Measurements from ENCODE around the gene DEPDC5. TPM values are rescaled to one million over a fixed set of nuclear protein-coding genes. Genes with fewer than 3 reads are reported as not detected.
"Not testable (repeated sequence)": the region's sequence is repeated elsewhere in the genome, so short reads cannot be mapped to it uniquely, and the experiment has no call there.

DEPDC5 gene
- total and polyA plus RNA-seq, 2 donors: 9.3 to 33.1 TPM

- H3K36me3 ChIP-seq (ENCODE audit: insufficient read depth): peaks cover 3% of the 10 kb centered on the region
- H3K4me1 ChIP-seq (ENCODE audit: insufficient read depth): no peaks in the 10 kb centered on the region
- DNase-seq (ENCODE audit: extremely low spot score): no peak
- no peak overlapping the region for H3K4me3 ChIP-seq (ENCODE audit: low read depth, low read length)
- H3K27ac ChIP-seq (ENCODE audit: low read depth): no peak overlapping the region
- 85% methylated on average over 6 of the region's 6 CpGs for WGBS
Measured at GRCh38 chr22:31812977-31813605, 59.3 kb downstream of the DEPDC5 start.

- not testable (repeated sequence) for DNase-seq (ENCODE audit: extremely low spot score); H3K27ac ChIP-seq (ENCODE audit: low read depth); H3K4me1 ChIP-seq (ENCODE audit: insufficient read depth); H3K36me3 ChIP-seq (ENCODE audit: insufficient read depth); H3K4me3 ChIP-seq (ENCODE audit: low read depth, low read length)
- 95% methylated on average over 7 of the region's 7 CpGs for WGBS
Measured at GRCh38 chr22:31813898-31814297, 60.1 kb downstream of the DEPDC5 start.

GRCh38 chr22:31814942-31815341, 61.1 kb downstream of the DEPDC5 start:
- DNase-seq (ENCODE audit: extremely low spot score): no peak
- 96% methylated on average over 7 of the region's 7 CpGs for WGBS
- Histone ChIP-seq H3K27ac (ENCODE audit: low read depth) (no peak overlapping the region), H3K4me3 (ENCODE audit: low read depth, low read length) (no peak overlapping the region), H3K36me3 (ENCODE audit: insufficient read depth) (peaks cover 3% of the 10 kb centered on the region), H3K4me1 (ENCODE audit: insufficient read depth) (no peaks in the 10 kb centered on the region)

GRCh38 chr22:31815383-31815814, 61.6 kb downstream of the DEPDC5 start:
- WGBS: 97% methylated on average over 4 of the region's 4 CpGs
- not testable (repeated sequence) for H3K27ac ChIP-seq (ENCODE audit: low read depth); H3K36me3 ChIP-seq (ENCODE audit: insufficient read depth); DNase-seq (ENCODE audit: extremely low spot score); H3K4me1 ChIP-seq (ENCODE audit: insufficient read depth); H3K4me3 ChIP-seq (ENCODE audit: low read depth, low read length)

DNA sequence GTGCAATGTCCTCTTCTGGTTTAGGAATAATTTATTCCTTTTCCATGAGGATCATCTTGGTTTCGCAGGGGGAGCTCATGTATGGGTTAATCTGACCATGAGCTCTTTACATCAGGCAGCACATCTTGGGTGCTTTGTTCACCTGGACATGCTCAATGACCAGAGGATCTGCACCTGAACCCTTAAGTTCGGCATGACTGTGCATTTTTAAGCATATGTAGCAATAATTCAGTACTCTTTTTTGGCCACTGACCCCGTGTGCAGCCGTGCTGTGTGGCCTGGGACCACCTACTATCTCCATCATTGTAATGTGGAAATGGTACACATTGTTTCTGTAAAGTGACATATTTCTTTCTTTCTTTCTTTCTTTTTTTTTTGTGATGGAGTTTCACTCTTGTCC, 62.9 kb downstream of the DEPDC5 start:
- no peaks in the 10 kb centered on the region for H3K4me1 ChIP-seq (ENCODE audit: insufficient read depth)
- no peak overlapping the region for H3K27ac ChIP-seq (ENCODE audit: low read depth)
- no peak for DNase-seq (ENCODE audit: extremely low spot score)
- 94% methylated on average over 4 of the region's 4 CpGs for WGBS
- peaks cover 3% of the 10 kb centered on the region for H3K36me3 ChIP-seq (ENCODE audit: insufficient read depth)
- H3K4me3 ChIP-seq (ENCODE audit: low read depth, low read length): no peak overlapping the region

DNA sequence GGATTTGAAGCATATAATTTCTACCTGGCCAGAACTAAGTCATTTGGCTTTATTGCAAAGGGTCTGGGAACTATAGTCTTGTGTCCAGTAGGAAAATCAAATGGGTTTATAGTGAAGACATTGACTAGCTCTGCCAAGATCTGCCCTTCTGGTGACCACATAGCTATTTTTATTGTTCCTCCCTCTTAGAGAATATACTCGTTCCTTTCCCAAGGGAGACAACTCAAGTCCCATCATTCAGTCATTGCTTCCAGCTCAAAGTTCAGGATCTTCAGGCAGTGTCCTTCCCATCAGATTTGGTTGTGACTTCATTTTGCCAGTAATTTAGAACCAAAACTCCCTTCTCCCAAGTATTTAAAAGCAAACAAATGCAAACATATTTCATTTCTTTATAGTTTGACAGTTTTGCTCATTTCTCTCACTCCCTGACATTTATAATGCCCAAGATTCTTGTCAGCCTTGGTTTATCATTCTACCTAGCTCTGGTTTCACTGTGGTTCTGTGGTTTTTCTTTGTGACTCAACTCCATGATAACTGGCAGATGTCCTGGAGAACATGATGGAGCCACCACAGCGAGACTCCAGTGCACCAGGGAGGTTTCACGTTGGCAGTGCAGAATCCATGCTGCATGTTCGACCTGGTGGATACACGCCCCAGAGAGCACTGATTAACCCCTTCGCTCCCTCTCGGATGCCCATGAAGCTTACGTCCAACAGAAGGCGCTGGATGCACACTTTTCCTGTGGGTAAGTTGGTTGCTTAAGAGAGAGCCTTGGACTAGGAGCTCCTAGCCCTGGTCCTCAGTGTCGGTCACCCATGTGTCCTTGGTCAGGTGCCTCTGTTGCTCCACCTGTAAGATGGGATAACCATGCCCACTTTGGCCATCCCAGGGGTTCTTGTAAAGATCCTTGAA, 64.9 kb downstream of the DEPDC5 start:
- Histone ChIP-seq H3K4me1 (ENCODE audit: insufficient read depth) (no peaks in the 10 kb centered on the region), H3K36me3 (ENCODE audit: insufficient read depth) (peaks cover 3% of the 10 kb centered on the region), H3K4me3 (ENCODE audit: low read depth, low read length) (no peak overlapping the region), H3K27ac (ENCODE audit: low read depth) (no peak overlapping the region)
- 79% methylated on average over 10 of the region's 10 CpGs for WGBS
- DNase-seq (ENCODE audit: extremely low spot score): no peak

- Histone ChIP-seq H3K4me1 (ENCODE audit: insufficient read depth) (no peaks in the 10 kb centered on the region), H3K36me3 (ENCODE audit: insufficient read depth) (peaks cover 2% of the 10 kb centered on the region), H3K4me3 (ENCODE audit: low read depth, low read length) (no peak overlapping the region), H3K27ac (ENCODE audit: low read depth) (no peak overlapping the region)
- 85% methylated on average over 3 of the region's 3 CpGs for WGBS
- DNase-seq (ENCODE audit: extremely low spot score): no peak
Measured at GRCh38 chr22:31820655-31821054, 66.8 kb downstream of the DEPDC5 start.

GRCh38 chr22:31821572-31821971, 67.8 kb downstream of the DEPDC5 start:
- no peak for DNase-seq (ENCODE audit: extremely low spot score)
- Histone ChIP-seq H3K36me3 (ENCODE audit: insufficient read depth) (peaks cover 2% of the 10 kb centered on the region), H3K4me1 (ENCODE audit: insufficient read depth) (no peaks in the 10 kb centered on the region), H3K27ac (ENCODE audit: low read depth) (no peak overlapping the region), H3K4me3 (ENCODE audit: low read depth, low read length) (no peak overlapping the region)
- WGBS: 76% methylated on average over 1 of the region's 1 CpG

DNA sequence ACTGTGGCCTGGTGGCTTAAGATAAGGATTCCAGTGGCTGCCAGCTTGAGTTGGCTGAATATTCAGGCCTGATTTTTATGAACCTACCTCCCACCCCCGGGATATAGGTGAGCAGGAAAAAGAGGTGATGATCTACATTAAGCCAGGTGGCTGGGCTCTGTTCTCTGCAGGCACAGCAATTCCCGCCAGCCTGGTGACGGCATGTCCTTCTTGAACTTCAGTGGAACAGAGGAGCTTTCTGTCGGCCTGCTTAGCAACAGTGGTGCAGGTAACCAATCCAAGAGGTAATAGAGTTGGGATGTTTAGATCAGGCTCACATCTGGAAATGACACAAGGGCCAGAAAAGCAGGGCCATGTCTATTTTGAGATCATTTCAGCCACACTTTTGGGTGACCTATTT, 68.7 kb downstream of the DEPDC5 start:
- H3K27ac ChIP-seq (ENCODE audit: low read depth): no peak overlapping the region
- no peaks in the 10 kb centered on the region for H3K4me1 ChIP-seq (ENCODE audit: insufficient read depth)
- no peak for DNase-seq (ENCODE audit: extremely low spot score)
- WGBS: 95% methylated on average over 4 of the region's 4 CpGs
- H3K36me3 ChIP-seq (ENCODE audit: insufficient read depth): no peaks in the 10 kb centered on the region
- H3K4me3 ChIP-seq (ENCODE audit: low read depth, low read length): no peak overlapping the region

DNA sequence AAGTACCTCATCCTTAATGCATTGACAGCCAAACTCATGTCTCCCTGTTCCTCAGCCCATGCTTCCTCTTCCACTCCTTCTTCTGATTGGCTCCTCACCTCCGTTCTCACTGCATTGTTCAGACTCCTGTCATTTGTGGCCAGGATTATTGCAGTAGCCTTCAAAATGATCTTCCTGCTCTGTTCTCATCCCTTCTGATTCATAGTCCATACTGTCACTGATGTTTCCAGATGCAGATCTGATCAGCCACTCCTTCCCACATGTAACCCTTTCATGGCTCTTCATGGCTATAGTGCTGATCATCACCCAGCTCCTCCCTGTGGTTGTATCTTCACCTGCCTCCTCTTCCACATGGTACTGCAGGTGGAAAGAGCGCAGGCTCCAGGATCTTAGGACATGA, 71.7 kb downstream of the DEPDC5 start:
- Histone ChIP-seq H3K4me3 (ENCODE audit: low read depth, low read length) (no peak overlapping the region), H3K36me3 (ENCODE audit: insufficient read depth) (no peaks in the 10 kb centered on the region), H3K27ac (ENCODE audit: low read depth) (no peak overlapping the region), H3K4me1 (ENCODE audit: insufficient read depth) (no peaks in the 10 kb centered on the region)
- WGBS: 86% methylated on average over 2 of the region's 2 CpGs
- no peak for DNase-seq (ENCODE audit: extremely low spot score)

- WGBS: 77% methylated on average over 6 of the region's 6 CpGs
- DNase-seq (ENCODE audit: extremely low spot score): no peak
Measured at GRCh38 chr22:31826443-31826842, 72.6 kb downstream of the DEPDC5 start.

GRCh38 chr22:31828739-31829138, 74.9 kb downstream of the DEPDC5 start:
- WGBS: 83% methylated on average over 5 of the region's 5 CpGs
- H3K27ac ChIP-seq (ENCODE audit: low read depth): no peak overlapping the region
- no peaks in the 10 kb centered on the region for H3K4me1 ChIP-seq (ENCODE audit: insufficient read depth)
- no peak overlapping the region for H3K4me3 ChIP-seq (ENCODE audit: low read depth, low read length)
- DNase-seq (ENCODE audit: extremely low spot score): no peak
- H3K36me3 ChIP-seq (ENCODE audit: insufficient read depth): no peaks in the 10 kb centered on the region

More at GRCh38 chr22:31826443-31826842, 72.6 kb downstream of the DEPDC5 start:
- Histone ChIP-seq H3K4me3 (ENCODE audit: low read depth, low read length) (no peak overlapping the region), H3K36me3 (ENCODE audit: insufficient read depth) (no peaks in the 10 kb centered on the region), H3K4me1 (ENCODE audit: insufficient read depth) (no peaks in the 10 kb centered on the region), H3K27ac (ENCODE audit: low read depth) (no peak overlapping the region)

DNA sequence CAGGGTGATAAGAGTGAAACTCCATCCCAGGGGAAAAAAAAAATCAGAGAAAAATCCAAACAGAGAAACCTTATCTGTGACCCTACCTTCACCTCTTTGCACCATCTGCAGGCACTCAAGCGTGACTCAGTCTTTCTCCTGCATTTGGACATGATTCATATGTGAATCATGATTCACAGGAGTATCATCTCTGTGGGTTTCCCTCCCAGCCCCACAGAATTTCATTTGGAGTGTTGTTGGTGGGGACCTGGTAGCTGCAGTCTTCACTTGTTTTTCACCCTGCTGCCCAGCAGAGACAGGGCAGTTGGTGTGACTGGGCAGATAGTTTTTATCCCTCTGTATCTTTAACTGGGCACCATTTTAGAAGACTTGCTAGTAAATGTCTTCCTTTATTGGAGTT, 75.7 kb downstream of the DEPDC5 start:
- no peaks in the 10 kb centered on the region for H3K36me3 ChIP-seq (ENCODE audit: insufficient read depth)
- no peaks in the 10 kb centered on the region for H3K4me1 ChIP-seq (ENCODE audit: insufficient read depth)
- H3K4me3 ChIP-seq (ENCODE audit: low read depth, low read length): no peak overlapping the region
- no peak for DNase-seq (ENCODE audit: extremely low spot score)
- 42% methylated on average over 1 of the region's 1 CpG for WGBS
- no peak overlapping the region for H3K27ac ChIP-seq (ENCODE audit: low read depth)

DNA sequence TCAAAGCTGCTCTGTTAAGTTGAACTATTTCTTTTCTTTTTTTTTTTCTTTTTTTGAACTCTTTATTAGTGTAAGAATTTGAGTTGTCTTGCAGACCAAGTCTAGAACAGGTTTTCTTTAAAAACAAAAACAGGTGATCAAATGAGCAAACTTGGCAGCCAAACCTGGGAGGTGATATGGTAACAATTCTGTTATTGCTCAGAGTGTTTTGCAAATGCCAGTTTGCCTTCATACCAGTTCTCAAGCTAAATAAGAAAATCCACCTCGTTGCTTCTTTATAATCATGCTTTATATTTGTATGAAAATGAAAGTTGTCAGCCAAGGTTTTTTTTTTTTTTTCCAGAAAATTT, 76.9 kb downstream of the DEPDC5 start:
- DNase-seq (ENCODE audit: extremely low spot score): no peak
- Histone ChIP-seq H3K4me1 (ENCODE audit: insufficient read depth) (no peaks in the 10 kb centered on the region), H3K4me3 (ENCODE audit: low read depth, low read length) (no peak overlapping the region), H3K36me3 (ENCODE audit: insufficient read depth) (no peaks in the 10 kb centered on the region), H3K27ac (ENCODE audit: low read depth) (no peak overlapping the region)
- 59% methylated on average over 1 of the region's 1 CpG for WGBS
